Liver (tissue), 9 donors: ENCODE results near the gene ZMYND10. TPM values are rescaled to one million over a fixed set of nuclear protein-coding genes. Genes with fewer than 3 reads are reported as not detected.

Source experiments
- DNase-seq: peaks from one replicate; pipeline ENCODE4 v3.0.0-alpha.2; 2017; ENCODE audit warnings: low spot score
- H3K27ac ChIP-seq, 2 donors: one replicate each; pipeline ENCODE4 v1.7.0; 2013; ENCODE audit warnings: inconsistent platforms in 2 of 2, low read length in 2 of 2, control low read depth in 1 of 2, low read depth in 1 of 2, mild to moderate bottlenecking in 1 of 2
- H3K27me3 ChIP-seq, 4 donors: one replicate each; pipeline versions ENCODE4 v1.6.1 to v1.7.0; 2013; ENCODE audit warnings: low read length in 3 of 4, inconsistent platforms in 1 of 4, mild to moderate bottlenecking in 1 of 4, moderate library complexity in 1 of 4; ENCODE audit not compliant: control insufficient read depth in 4 of 4, insufficient read depth in 4 of 4
- H3K36me3 ChIP-seq, 4 donors: one replicate each; pipeline versions ENCODE4 v1.6.1 to v1.7.0; 2013; ENCODE audit warnings: low read length in 3 of 4, mild to moderate bottlenecking in 3 of 4, low read depth in 1 of 4, moderate library complexity in 1 of 4; ENCODE audit not compliant: control insufficient read depth in 4 of 4, insufficient read depth in 3 of 4
- H3K4me1 ChIP-seq, 4 donors: one replicate each; pipeline versions ENCODE4 v1.6.1 to v1.7.0; 2013; ENCODE audit warnings: low read length in 3 of 4, mild to moderate bottlenecking in 3 of 4, moderate library complexity in 1 of 4; ENCODE audit not compliant: control insufficient read depth in 4 of 4, insufficient read depth in 4 of 4
- H3K4me3 ChIP-seq, 3 donors: one replicate each; pipeline versions ENCODE4 v1.6.1 to v1.7.0; 2013; ENCODE audit warnings: low read length in 3 of 3, control low read depth in 1 of 3, low read depth in 1 of 3, mild to moderate bottlenecking in 1 of 3
- H3K9ac ChIP-seq, 2 donors: one replicate each; pipeline ENCODE4 v1.7.0; 2013; ENCODE audit warnings: low read length in 2 of 2, mild to moderate bottlenecking in 2 of 2, moderate library complexity in 2 of 2, control low read depth in 1 of 2, low read depth in 1 of 2
- H3K9me3 ChIP-seq, 4 donors: one replicate each; pipeline versions ENCODE4 v1.6.1 to v1.7.0; 2013; ENCODE audit warnings: low read length in 3 of 4; ENCODE audit not compliant: control insufficient read depth in 4 of 4
- EGR1 ChIP-seq, 2 donors: IDR thresholded peaks; 2 replicates each; pipeline ENCODE4 v1.6.1; 2016 to 2018; ENCODE audit warnings: antibody characterized with exemption in 2 of 2, low read depth in 2 of 2
- FOXA2 ChIP-seq: IDR thresholded peaks from 2 replicates; pipeline ENCODE4 v1.6.1; 2016; ENCODE audit warnings: antibody characterized with exemption
- GABPA ChIP-seq, 2 donors: IDR thresholded peaks in 1 of 2; conservative IDR thresholded peaks in 1 of 2; 2 replicates each; pipeline ENCODE4 v1.6.1; 2016; ENCODE audit warnings: antibody characterized with exemption in 2 of 2, mild to moderate bottlenecking in 1 of 2, moderate library complexity in 1 of 2
- HNF4A ChIP-seq, 2 donors: conservative IDR thresholded peaks; 2 replicates each; pipeline ENCODE4 v1.6.1; 2016; ENCODE audit warnings: antibody characterized with exemption in 2 of 2, mild to moderate bottlenecking in 2 of 2
- HNF4G ChIP-seq: IDR thresholded peaks from 2 replicates; pipeline ENCODE4 v1.6.1; 2016; ENCODE audit warnings: antibody characterized with exemption
- JUND ChIP-seq, 2 donors: IDR thresholded peaks; 2 replicates each; pipeline ENCODE4 v1.6.1; 2016; ENCODE audit warnings: antibody characterized with exemption in 2 of 2
- NR2F2 ChIP-seq: IDR thresholded peaks from 2 replicates; pipeline ENCODE4 v1.6.1; 2016; ENCODE audit warnings: antibody characterized with exemption
- REST ChIP-seq: IDR thresholded peaks from 2 replicates; pipeline ENCODE4 v1.6.1; 2016; ENCODE audit warnings: antibody characterized with exemption, mild to moderate bottlenecking
- RXRA ChIP-seq, 2 donors: IDR thresholded peaks; 2 replicates each; pipeline ENCODE4 v1.6.1; 2017 to 2018; ENCODE audit warnings: antibody characterized with exemption in 2 of 2, mild to moderate bottlenecking in 1 of 2
- TAF1 ChIP-seq: conservative IDR thresholded peaks from 2 replicates; pipeline ENCODE4 v1.6.1; 2016; ENCODE audit warnings: antibody characterized with exemption, mild to moderate bottlenecking
- YY1 ChIP-seq: IDR thresholded peaks from 2 replicates; pipeline ENCODE4 v1.6.1; 2016; ENCODE audit warnings: antibody characterized with exemption, mild to moderate bottlenecking
- WGBS: extraction: QIAGEN DNeasy Blood & Tissue Kit; methylation state at CpG from one replicate; pipeline ENCODE4 v1.1.7; 2013; 5-methylcytosine and 5-hydroxymethylcytosine counted together
- polyA plus RNA-seq, 2 donors: library from polyadenylated mRNA; stranded (reverse) in 1 of 2; unstranded in 1 of 2; fragments of 200-250 nt in 1 of 2; fragments of >200 nt in 1 of 2; fragmentation: Nextera tagmentation in 1 of 2; extraction: Ambion mirVana in 1 of 2; gene quantifications; one replicate each; pipeline versions ENCODE4 v1.2.1 to v1.2.3, GENCODE V29; 2013 to 2015
- total RNA-seq, 2 donors: library from RNA; depleted of rRNA; stranded (reverse); fragments of >200 nt; gene quantifications; one replicate each; pipeline ENCODE4 v1.2.3, GENCODE V29; 2014
- TF ChIP-seq, protein P1 (sequence below): fragments of 150-350 bp; IDR thresholded peaks from 2 replicates; pipeline ENCODE4 v1.5.1; 2017; ENCODE audit warnings: improper control_type of control experiment, low read depth, low read length; ENCODE audit not compliant: missing input control
- TF ChIP-seq, protein P2 (sequence below): IDR thresholded peaks from 2 replicates; pipeline ENCODE4 v1.6.1; 2016; ENCODE audit warnings: antibody characterized with exemption
- TF ChIP-seq, protein P3 (sequence below): IDR thresholded peaks from 2 replicates; pipeline ENCODE4 v1.6.1; 2016; ENCODE audit warnings: antibody characterized with exemption
- TF ChIP-seq, protein P4 (sequence below): IDR thresholded peaks from 2 replicates; pipeline ENCODE4 v1.6.1; 2016; ENCODE audit warnings: antibody characterized with exemption
- donor health status: healthy.
- donor health status: healthy.
- donor health status: healthy.
- donor health status: healthy.
- donor health status: healthy.

Gene ZMYND10
- total and polyA plus RNA-seq, 4 donors = 0.09 to 0.75 (median 0.27) TPM

GRCh38 chr3:50296721-50297383, 48.7 kb downstream of the ZMYND10 start:
- H3K27ac ChIP-seq = no peak overlapping the region
- peaks cover 12 to 43% (median 34%) of the 10 kb centered on the region in 4 donors for H3K4me1 ChIP-seq
- H3K9ac ChIP-seq = no peak overlapping the region
- H3K9me3 ChIP-seq = no peaks in the 10 kb centered on the region
- H3K4me3 ChIP-seq = no peak overlapping the region
- 95% methylated on average over 18 of the region's 18 CpGs for WGBS
- H3K27me3 ChIP-seq = no peaks in the 10 kb centered on the region
- peaks cover 0 to 3% (median 0%) of the 10 kb centered on the region in 4 donors for H3K36me3 ChIP-seq
- DNase-seq = no peak
- TF ChIP-seq EGR1 (IDR thresholded peaks at IDR 0.05; ENCODE audit: low read depth in 2 of 2) (no peak), HNF4G (no peak), GABPA (IDR thresholded peaks at IDR 0.05 in 1 of 2, conservative IDR thresholded peaks at IDR 0.05 in 1 of 2) (no peak), RXRA (IDR thresholded peaks at IDR 0.05) (no peak), TAF1 (no peak), FOXA2 (no peak), NR2F2 (no peak), YY1 (no peak), REST (no peak)
- TF ChIP-seq, protein P1, sequence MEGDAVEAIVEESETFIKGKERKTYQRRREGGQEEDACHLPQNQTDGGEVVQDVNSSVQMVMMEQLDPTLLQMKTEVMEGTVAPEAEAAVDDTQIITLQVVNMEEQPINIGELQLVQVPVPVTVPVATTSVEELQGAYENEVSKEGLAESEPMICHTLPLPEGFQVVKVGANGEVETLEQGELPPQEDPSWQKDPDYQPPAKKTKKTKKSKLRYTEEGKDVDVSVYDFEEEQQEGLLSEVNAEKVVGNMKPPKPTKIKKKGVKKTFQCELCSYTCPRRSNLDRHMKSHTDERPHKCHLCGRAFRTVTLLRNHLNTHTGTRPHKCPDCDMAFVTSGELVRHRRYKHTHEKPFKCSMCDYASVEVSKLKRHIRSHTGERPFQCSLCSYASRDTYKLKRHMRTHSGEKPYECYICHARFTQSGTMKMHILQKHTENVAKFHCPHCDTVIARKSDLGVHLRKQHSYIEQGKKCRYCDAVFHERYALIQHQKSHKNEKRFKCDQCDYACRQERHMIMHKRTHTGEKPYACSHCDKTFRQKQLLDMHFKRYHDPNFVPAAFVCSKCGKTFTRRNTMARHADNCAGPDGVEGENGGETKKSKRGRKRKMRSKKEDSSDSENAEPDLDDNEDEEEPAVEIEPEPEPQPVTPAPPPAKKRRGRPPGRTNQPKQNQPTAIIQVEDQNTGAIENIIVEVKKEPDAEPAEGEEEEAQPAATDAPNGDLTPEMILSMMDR = no peak
- TF ChIP-seq, protein P2, sequence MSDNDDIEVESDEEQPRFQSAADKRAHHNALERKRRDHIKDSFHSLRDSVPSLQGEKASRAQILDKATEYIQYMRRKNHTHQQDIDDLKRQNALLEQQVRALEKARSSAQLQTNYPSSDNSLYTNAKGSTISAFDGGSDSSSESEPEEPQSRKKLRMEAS = no peak

GRCh38 chr3:50295553-50296431, 49.7 kb downstream of the ZMYND10 start:
- DNase-seq = no peak
- Histone ChIP-seq H3K9ac (no peak overlapping the region), H3K36me3 (peaks cover 0 to 3% (median 0%) of the 10 kb centered on the region in 4 donors), H3K9me3 (no peaks in the 10 kb centered on the region), H3K27me3 (no peaks in the 10 kb centered on the region), H3K4me3 (no peak overlapping the region), H3K27ac (no peak overlapping the region), H3K4me1 (peaks cover 10 to 44% (median 35%) of the 10 kb centered on the region in 4 donors)
- TF ChIP-seq FOXA2 = no peak
- TF ChIP-seq YY1 = no peak
- TF ChIP-seq, protein P3, sequence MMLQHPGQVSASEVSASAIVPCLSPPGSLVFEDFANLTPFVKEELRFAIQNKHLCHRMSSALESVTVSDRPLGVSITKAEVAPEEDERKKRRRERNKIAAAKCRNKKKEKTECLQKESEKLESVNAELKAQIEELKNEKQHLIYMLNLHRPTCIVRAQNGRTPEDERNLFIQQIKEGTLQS = no peak
- TF ChIP-seq, protein P1 = no peak
- TF ChIP-seq, protein P4, sequence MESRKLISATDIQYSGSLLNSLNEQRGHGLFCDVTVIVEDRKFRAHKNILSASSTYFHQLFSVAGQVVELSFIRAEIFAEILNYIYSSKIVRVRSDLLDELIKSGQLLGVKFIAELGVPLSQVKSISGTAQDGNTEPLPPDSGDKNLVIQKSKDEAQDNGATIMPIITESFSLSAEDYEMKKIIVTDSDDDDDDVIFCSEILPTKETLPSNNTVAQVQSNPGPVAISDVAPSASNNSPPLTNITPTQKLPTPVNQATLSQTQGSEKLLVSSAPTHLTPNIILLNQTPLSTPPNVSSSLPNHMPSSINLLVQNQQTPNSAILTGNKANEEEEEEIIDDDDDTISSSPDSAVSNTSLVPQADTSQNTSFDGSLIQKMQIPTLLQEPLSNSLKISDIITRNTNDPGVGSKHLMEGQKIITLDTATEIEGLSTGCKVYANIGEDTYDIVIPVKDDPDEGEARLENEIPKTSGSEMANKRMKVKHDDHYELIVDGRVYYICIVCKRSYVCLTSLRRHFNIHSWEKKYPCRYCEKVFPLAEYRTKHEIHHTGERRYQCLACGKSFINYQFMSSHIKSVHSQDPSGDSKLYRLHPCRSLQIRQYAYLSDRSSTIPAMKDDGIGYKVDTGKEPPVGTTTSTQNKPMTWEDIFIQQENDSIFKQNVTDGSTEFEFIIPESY = no peak
- no peak for TF ChIP-seq GABPA (IDR thresholded peaks at IDR 0.05 in 1 of 2, conservative IDR thresholded peaks at IDR 0.05 in 1 of 2)
- TF ChIP-seq EGR1 (IDR thresholded peaks at IDR 0.05; ENCODE audit: low read depth in 2 of 2) = no peak
- TF ChIP-seq HNF4A (conservative IDR thresholded peaks at IDR 0.05) = no peak
- TF ChIP-seq TAF1 = no peak
- no peak for TF ChIP-seq JUND (IDR thresholded peaks at IDR 0.05)
- 93% methylated on average over 8 of the region's 8 CpGs for WGBS
